GM12878 (cell line): ENCODE results near the gene PFN4. TPM values are rescaled to one million over a fixed set of nuclear protein-coding genes. Genes with fewer than 3 reads are reported as not detected.

Experiments used
- ATAC-seq: fragments of 200-7000 bp; cut with Tn5 transposase; 3 replicates; pipeline ENCODE4 v1.9.1; 2020; ENCODE audit warnings: mild to moderate bottlenecking, moderate library complexity
- BruUV-seq: library from RNA; stranded (reverse); fragments of 400-500 nt; replicated peaks from 2 replicates; lab custom pipeline; 2021; lab: Mats Ljungman, UMichigan
- CTCF ChIA-PET: fragments of 300-600 bp; sonication (Branson Sonifier 250); formaldehyde crosslinking; extraction: SDS; loops from one replicate; lab custom pipeline; 2021; ENCODE audit warnings: inconsistent platforms; lab: Yijun Ruan, JAX
- POLR2A ChIA-PET: fragments of 350-600 bp; formaldehyde crosslinking; extraction: SDS; loops from one replicate; lab custom pipeline; 2021; ENCODE audit warnings: inconsistent platforms; lab: Charles Lee
- RAD21 ChIA-PET: fragments of 300-600 bp; sonication (Branson Sonifier 250); formaldehyde crosslinking; loops from one replicate; lab custom pipeline; 2023; ENCODE audit warnings: antibody characterized with exemption; ENCODE audit not compliant: unreplicated experiment; lab: Charles Lee
- SMC1A ChIA-PET: fragments of 300-600 bp; sonication (Branson Sonifier 250); formaldehyde crosslinking; loops from one replicate; lab custom pipeline; 2023; ENCODE audit not compliant: unreplicated experiment, uncharacterized antibody; lab: Charles Lee
- DNase-seq: peaks from one replicate; pipeline ENCODE4 v3.0.0-alpha.2; 2011; ENCODE audit warnings: low read depth, low spot score
- FAIRE-seq: peaks from 3 replicates; lab custom pipeline; 2011; peaks lifted over from hg19 to GRCh38; lab: Jason Lieb, UNC
- H2AFZ ChIP-seq: 2 replicates; pipeline ENCODE4 v1.6.0; 2011; ENCODE audit warnings: low read depth, low read length, control low read depth; ENCODE audit not compliant: control insufficient read depth
- H3K27ac ChIP-seq: 2 replicates; pipeline ENCODE4 v1.5.1; 2011; ENCODE audit warnings: control low read depth; ENCODE audit not compliant: control insufficient read depth, insufficient read depth
- H3K27me3 ChIP-seq, 2 experiments: replicated peaks in 1 of 2; 2 replicates each; pipeline versions ENCODE4 v1.6.0 to v1.6.1; 2011; ENCODE audit warnings: low read length in 1 of 2; ENCODE audit not compliant: control insufficient read depth in 2 of 2, insufficient read depth in 2 of 2
- H3K36me3 ChIP-seq, 2 experiments: 2 replicates each; pipeline ENCODE4 v1.5.1; 2011; ENCODE audit warnings: low read length in 1 of 2; ENCODE audit not compliant: control insufficient read depth in 2 of 2, insufficient read depth in 2 of 2
- H3K4me1 ChIP-seq: 2 replicates; pipeline ENCODE4 v1.6.1; 2011; ENCODE audit warnings: mild to moderate bottlenecking, low read length, moderate library complexity, mixed read lengths; ENCODE audit not compliant: control insufficient read depth, insufficient read depth
- H3K4me2 ChIP-seq: 2 replicates; pipeline ENCODE4 v1.6.0; 2011; ENCODE audit warnings: control low read depth; ENCODE audit not compliant: control insufficient read depth, insufficient read depth
- H3K4me3 ChIP-seq: fragments of 200-600 bp; sonication (generic); 2 replicates; pipeline ENCODE4 v1.5.1; 2016
- H3K79me2 ChIP-seq: 2 replicates; pipeline ENCODE4 v1.6.0; 2011; ENCODE audit warnings: low read length; ENCODE audit not compliant: control insufficient read depth, insufficient read depth
- H3K9ac ChIP-seq: 2 replicates; pipeline ENCODE4 v1.8.0; 2011; ENCODE audit warnings: low read length, control low read depth, mixed read lengths; ENCODE audit not compliant: control insufficient read depth, insufficient read depth
- H3K9me3 ChIP-seq: replicated peaks from 3 replicates; pipeline ENCODE4 v1.5.1; 2011; ENCODE audit warnings: mild to moderate bottlenecking, low read length; ENCODE audit not compliant: control insufficient read depth, insufficient read depth
- H4K20me1 ChIP-seq: 2 replicates; pipeline ENCODE4 v1.6.0; 2011; ENCODE audit not compliant: control insufficient read depth, insufficient read depth
- ATF7 ChIP-seq: fragments of 450-650 bp; IDR thresholded peaks from 2 replicates; pipeline ENCODE4 v1.6.1; 2016; ENCODE audit warnings: low read depth, mild to moderate bottlenecking
- BRCA1 ChIP-seq: IDR thresholded peaks from 2 replicates; pipeline ENCODE4 v1.6.1; 2011; ENCODE audit warnings: low read depth, low read length, improper control_type of control experiment
- CBFB ChIP-seq: IDR thresholded peaks from 2 replicates; pipeline ENCODE4 v1.6.1; 2016; ENCODE audit warnings: antibody characterized with exemption, low read depth
- CHD1 ChIP-seq: IDR thresholded peaks from 2 replicates; pipeline ENCODE4 v1.6.1; 2012; ENCODE audit warnings: low read depth, low read length, improper control_type of control experiment
- EED ChIP-seq: sonication (generic); IDR thresholded peaks from 2 replicates; pipeline ENCODE4 v1.6.1; 2016; ENCODE audit warnings: antibody characterized with exemption, low read depth
- FOXM1 ChIP-seq: IDR thresholded peaks from 2 replicates; pipeline ENCODE4 v1.6.1; 2012; ENCODE audit warnings: low read depth, mild to moderate bottlenecking, inconsistent platforms, low read length, moderate library complexity
- HDGF ChIP-seq: fragments of 450-650 bp; IDR thresholded peaks from 2 replicates; pipeline ENCODE4 v1.6.1; 2016; ENCODE audit warnings: antibody characterized with exemption
- NR2C1 ChIP-seq: fragments of 450-650 bp; IDR thresholded peaks from 2 replicates; pipeline ENCODE4 v1.6.1; 2017; ENCODE audit warnings: antibody characterized with exemption, mild to moderate bottlenecking, moderate library complexity
- NR2F1 ChIP-seq: fragments of 450-650 bp; conservative IDR thresholded peaks from 2 replicates; pipeline ENCODE4 v1.6.1; 2017; ENCODE audit warnings: mild to moderate bottlenecking
- NRF1 ChIP-seq: conservative IDR thresholded peaks from 2 replicates; pipeline ENCODE4 v1.6.1; 2011; ENCODE audit warnings: mild to moderate bottlenecking, low read depth, low read length, improper control_type of control experiment
- RAD21 ChIP-seq: IDR thresholded peaks from 2 replicates; pipeline ENCODE4 v1.6.1; 2011; ENCODE audit warnings: mild to moderate bottlenecking, low read depth, low read length, moderate library complexity; ENCODE audit not compliant: insufficient read depth
- SUZ12 ChIP-seq: fragments of 200-600 bp; sonication (generic); IDR thresholded peaks from one replicate; pipeline ENCODE4 v1.6.1; 2018; ENCODE audit warnings: antibody characterized with exemption, mild to moderate bottlenecking; ENCODE audit not compliant: unreplicated experiment
- YBX1 ChIP-seq: fragments of 450-650 bp; IDR thresholded peaks from 2 replicates; pipeline ENCODE4 v1.6.1; 2016; ENCODE audit warnings: antibody characterized with exemption
- WGBS: methylation state at CpG from one replicate; pipeline ENCODE4 v1.1.6; 2016; ENCODE audit warnings: low lambda C conversion rate; ENCODE audit not compliant: insufficient replicate concordance, insufficient coverage; ENCODE audit errors: missing lambda C conversion rate; 5-methylcytosine and 5-hydroxymethylcytosine counted together
- in situ Hi-C: fragments of 300-500 bp; cut with MboI; formaldehyde crosslinking; loops from 9 replicates; pipeline ENCODE4 v1.14.3; 2018; ENCODE audit warnings: mixed read lengths
- intact Hi-C: fragments of 100-400 bp; cut with micrococcal nuclease; formaldehyde crosslinking; loops from one replicate; pipeline ENCODE4 v1.14.2; 2022; ENCODE audit not compliant: unreplicated experiment
- polyA plus RNA-seq, 11 experiments: library from polyadenylated mRNA; depleted of rRNA in 4 of 11; unstranded in 6 of 11; stranded (reverse) in 5 of 11; fragments of >200 nt; fragmentation: Nextera tagmentation in 4 of 11; fragmentation: Illumina TruSeq in 1 of 11; extraction: Ambion mirVana in 4 of 11; extraction: Trizol in 1 of 11; gene quantifications; 1 replicate in 1 of 11; 2 replicates in 10 of 11; pipeline versions ENCODE4 v1.2.1 to v1.2.3, GENCODE V29; 2011 to 2016; ENCODE audit warnings: inconsistent platforms in 2 of 11, missing spikeins in 2 of 11, low read depth in 1 of 11
- total RNA-seq, 4 experiments: library from RNA; depleted of rRNA in 3 of 4; stranded (reverse); fragments of >200 nt in 3 of 4; fragmentation: Illumina TruSeq in 1 of 4; extraction: Trizol in 1 of 4; gene quantifications; 2 replicates each; pipeline versions ENCODE4 v1.2.1 to v1.2.3, GENCODE V29; 2013 to 2021
- TF ChIP-seq, protein P1 (sequence below): fragments of 450-650 bp; IDR thresholded peaks from 2 replicates; pipeline ENCODE4 v1.6.1; 2017; ENCODE audit warnings: low read depth, mild to moderate bottlenecking, moderate library complexity
- TF ChIP-seq, protein P2 (sequence below): fragments of 150-350 bp; IDR thresholded peaks from 2 replicates; pipeline ENCODE4 v1.6.1; 2016; ENCODE audit warnings: low read depth, low read length
- TF ChIP-seq, protein P3 (sequence below): fragments of 450-650 bp; IDR thresholded peaks from 2 replicates; pipeline ENCODE4 v1.6.1; 2017; ENCODE audit warnings: mild to moderate bottlenecking, low read depth, inconsistent platforms; ENCODE audit not compliant: poor library complexity, severe bottlenecking
- TF ChIP-seq, protein P4 (sequence below): IDR thresholded peaks from 2 replicates; pipeline ENCODE4 v1.6.1; 2011; ENCODE audit warnings: borderline replicate concordance, low read depth, mild to moderate bottlenecking, moderate library complexity, low read length; ENCODE audit not compliant: insufficient read depth, poor library complexity, severe bottlenecking

The PFN4 gene
- total and polyA plus RNA-seq, 10 of the 15 experiments (the other 5 are each of a cell fraction or from before 2014, with no cell fraction given): 0.12 to 2.1 (median 1.0) TPM

DNA sequence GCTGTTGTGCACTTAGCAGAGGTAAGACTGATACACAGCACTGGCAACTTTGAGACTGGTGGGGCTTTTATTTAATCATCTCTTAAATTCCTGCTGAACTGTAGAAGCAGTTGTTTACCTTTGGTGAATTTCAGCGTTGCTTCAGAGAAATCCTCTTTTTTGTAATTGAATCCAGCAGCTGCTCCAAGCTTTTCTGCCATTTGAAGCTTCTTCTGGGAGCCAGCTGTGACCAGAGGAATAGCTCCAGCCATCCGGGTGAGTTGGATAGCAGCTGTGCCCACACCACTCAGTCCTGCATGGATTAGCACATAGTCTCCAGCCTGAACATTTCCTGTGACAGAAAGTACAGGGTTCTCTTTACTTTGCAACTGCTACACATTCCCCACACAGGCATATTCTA, 42.4 kb downstream of the PFN4 start:
- BruUV-seq: no TSS peak
- POLR2A ChIA-PET: interaction anchor here (0.5 to 0.7 kb wide), 3 partner anchors 153 to 786 kb away, joined by 3 read pairs; partner anchors contain the start of gene ATAD2B
- TF ChIP-seq ATF7: no peak
- TF ChIP-seq, protein P1, sequence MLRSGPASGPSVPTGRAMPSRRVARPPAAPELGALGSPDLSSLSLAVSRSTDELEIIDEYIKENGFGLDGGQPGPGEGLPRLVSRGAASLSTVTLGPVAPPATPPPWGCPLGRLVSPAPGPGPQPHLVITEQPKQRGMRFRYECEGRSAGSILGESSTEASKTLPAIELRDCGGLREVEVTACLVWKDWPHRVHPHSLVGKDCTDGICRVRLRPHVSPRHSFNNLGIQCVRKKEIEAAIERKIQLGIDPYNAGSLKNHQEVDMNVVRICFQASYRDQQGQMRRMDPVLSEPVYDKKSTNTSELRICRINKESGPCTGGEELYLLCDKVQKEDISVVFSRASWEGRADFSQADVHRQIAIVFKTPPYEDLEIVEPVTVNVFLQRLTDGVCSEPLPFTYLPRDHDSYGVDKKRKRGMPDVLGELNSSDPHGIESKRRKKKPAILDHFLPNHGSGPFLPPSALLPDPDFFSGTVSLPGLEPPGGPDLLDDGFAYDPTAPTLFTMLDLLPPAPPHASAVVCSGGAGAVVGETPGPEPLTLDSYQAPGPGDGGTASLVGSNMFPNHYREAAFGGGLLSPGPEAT: no peak
- no peak for TF ChIP-seq NR2C1
- no peak for TF ChIP-seq CHD1
- TF ChIP-seq HDGF: no peak
- TF ChIP-seq, protein P2, sequence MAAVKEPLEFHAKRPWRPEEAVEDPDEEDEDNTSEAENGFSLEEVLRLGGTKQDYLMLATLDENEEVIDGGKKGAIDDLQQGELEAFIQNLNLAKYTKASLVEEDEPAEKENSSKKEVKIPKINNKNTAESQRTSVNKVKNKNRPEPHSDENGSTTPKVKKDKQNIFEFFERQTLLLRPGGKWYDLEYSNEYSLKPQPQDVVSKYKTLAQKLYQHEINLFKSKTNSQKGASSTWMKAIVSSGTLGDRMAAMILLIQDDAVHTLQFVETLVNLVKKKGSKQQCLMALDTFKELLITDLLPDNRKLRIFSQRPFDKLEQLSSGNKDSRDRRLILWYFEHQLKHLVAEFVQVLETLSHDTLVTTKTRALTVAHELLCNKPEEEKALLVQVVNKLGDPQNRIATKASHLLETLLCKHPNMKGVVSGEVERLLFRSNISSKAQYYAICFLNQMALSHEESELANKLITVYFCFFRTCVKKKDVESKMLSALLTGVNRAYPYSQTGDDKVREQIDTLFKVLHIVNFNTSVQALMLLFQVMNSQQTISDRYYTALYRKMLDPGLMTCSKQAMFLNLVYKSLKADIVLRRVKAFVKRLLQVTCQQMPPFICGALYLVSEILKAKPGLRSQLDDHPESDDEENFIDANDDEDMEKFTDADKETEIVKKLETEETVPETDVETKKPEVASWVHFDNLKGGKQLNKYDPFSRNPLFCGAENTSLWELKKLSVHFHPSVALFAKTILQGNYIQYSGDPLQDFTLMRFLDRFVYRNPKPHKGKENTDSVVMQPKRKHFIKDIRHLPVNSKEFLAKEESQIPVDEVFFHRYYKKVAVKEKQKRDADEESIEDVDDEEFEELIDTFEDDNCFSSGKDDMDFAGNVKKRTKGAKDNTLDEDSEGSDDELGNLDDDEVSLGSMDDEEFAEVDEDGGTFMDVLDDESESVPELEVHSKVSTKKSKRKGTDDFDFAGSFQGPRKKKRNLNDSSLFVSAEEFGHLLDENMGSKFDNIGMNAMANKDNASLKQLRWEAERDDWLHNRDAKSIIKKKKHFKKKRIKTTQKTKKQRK: no peak
- TF ChIP-seq NR2F1: no peak
- no peak for TF ChIP-seq CBFB
- TF ChIP-seq, protein P3, sequence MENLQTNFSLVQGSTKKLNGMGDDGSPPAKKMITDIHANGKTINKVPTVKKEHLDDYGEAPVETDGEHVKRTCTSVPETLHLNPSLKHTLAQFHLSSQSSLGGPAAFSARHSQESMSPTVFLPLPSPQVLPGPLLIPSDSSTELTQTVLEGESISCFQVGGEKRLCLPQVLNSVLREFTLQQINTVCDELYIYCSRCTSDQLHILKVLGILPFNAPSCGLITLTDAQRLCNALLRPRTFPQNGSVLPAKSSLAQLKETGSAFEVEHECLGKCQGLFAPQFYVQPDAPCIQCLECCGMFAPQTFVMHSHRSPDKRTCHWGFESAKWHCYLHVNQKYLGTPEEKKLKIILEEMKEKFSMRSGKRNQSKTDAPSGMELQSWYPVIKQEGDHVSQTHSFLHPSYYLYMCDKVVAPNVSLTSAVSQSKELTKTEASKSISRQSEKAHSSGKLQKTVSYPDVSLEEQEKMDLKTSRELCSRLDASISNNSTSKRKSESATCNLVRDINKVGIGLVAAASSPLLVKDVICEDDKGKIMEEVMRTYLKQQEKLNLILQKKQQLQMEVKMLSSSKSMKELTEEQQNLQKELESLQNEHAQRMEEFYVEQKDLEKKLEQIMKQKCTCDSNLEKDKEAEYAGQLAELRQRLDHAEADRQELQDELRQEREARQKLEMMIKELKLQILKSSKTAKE: no peak
- TF ChIP-seq, protein P4, sequence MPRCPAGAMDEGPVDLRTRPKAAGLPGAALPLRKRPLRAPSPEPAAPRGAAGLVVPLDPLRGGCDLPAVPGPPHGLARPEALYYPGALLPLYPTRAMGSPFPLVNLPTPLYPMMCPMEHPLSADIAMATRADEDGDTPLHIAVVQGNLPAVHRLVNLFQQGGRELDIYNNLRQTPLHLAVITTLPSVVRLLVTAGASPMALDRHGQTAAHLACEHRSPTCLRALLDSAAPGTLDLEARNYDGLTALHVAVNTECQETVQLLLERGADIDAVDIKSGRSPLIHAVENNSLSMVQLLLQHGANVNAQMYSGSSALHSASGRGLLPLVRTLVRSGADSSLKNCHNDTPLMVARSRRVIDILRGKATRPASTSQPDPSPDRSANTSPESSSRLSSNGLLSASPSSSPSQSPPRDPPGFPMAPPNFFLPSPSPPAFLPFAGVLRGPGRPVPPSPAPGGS: no peak
- TF ChIP-seq SUZ12: no peak
- no peak for TF ChIP-seq RAD21
- TF ChIP-seq BRCA1: no peak
- no peak for TF ChIP-seq NRF1
- TF ChIP-seq YBX1: no peak
- TF ChIP-seq EED: no peak
- TF ChIP-seq FOXM1: no peak

More for the DNA sequence above, 42.4 kb downstream of the PFN4 start:
- Histone ChIP-seq H3K36me3 (no peaks in the 10 kb centered on the region; a peak in 2 of 4 replicates), H3K27me3 (no peaks in the 10 kb centered on the region), H3K9me3 (no peaks in the 10 kb centered on the region; the same call in 2 of the 3 replicates), H3K9ac (no peak overlapping the region), H2AFZ (no peak overlapping the region), H3K27ac (no peak overlapping the region), H3K4me1 (peaks cover 12% of the 10 kb centered on the region), H3K4me2 (no peak overlapping the region), H3K79me2 (peaks cover 4% of the 10 kb centered on the region), H4K20me1 (no peaks in the 10 kb centered on the region), H3K4me3 (no peak overlapping the region)
- RAD21 ChIA-PET: no interaction called here
- ATAC-seq (no peak), DNase-seq (no peak), FAIRE-seq (no peak)
- intact Hi-C loops (loop anchor here (5.0 kb wide), 1 partner anchor 302 kb away; no protein-coding TSS in a partner anchor), in situ Hi-C loops (no loop called here)
- 100% methylated on average over 2 of the region's 2 CpGs for whole genome bisulfite sequencing
- SMC1A ChIA-PET: interaction anchor here (2.3 kb wide), 1 partner anchor 256 kb away, joined by 7 read pairs; no protein-coding TSS in a partner anchor
- CTCF ChIA-PET: interaction anchor here (5.2 kb wide), 1 partner anchor 255 kb away, joined by 105 read pairs; no protein-coding TSS in a partner anchor
